PC-3 (cell line): Measurements from ENCODE around the gene RPS6KA2.

ENCODE experiments used
- EZH2 ChIP-seq: fragments of 300-600 bp; sonication (generic); IDR thresholded peaks from one replicate; pipeline ENCODE4 v1.6.1; 2017; ENCODE audit warnings: antibody characterized with exemption, mild to moderate bottlenecking, low read length; ENCODE audit not compliant: unreplicated experiment
- TF ChIP-seq, protein P1 (sequence below): fragments of 300-600 bp; sonication (generic); conservative IDR thresholded peaks from 2 replicates; pipeline ENCODE4 v1.5.1; 2017; ENCODE audit warnings: antibody characterized with exemption, low read depth, mild to moderate bottlenecking, low read length

DNA sequence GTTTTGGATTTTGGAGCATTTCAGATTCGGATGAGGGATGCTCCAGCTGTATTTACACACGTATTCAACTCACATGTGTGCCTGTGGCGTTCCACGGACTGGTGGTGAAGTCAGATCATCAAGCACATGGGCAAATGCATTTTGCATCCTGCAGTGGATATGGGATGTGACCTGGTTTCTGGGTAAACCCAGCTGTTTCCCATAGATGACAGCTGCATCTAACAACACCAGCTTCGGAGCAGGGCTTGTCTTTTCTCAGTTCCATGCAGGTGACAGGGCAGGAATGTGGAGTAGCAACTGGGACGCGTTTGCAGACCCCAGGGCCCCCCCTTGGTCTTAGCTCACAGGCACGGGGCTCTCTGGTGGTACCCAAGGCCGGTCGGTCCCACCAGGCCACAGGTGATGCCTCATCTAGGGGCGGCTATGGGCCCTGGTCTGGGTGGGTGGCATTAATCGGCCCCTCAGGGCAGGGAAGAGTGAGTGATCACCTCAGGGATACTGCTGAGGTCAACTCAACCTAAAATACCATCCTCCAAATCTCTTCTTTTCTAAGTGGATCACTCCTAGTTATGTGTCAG lies 123.8 kb downstream of the RPS6KA2 start:
- TF ChIP-seq, protein P1, sequence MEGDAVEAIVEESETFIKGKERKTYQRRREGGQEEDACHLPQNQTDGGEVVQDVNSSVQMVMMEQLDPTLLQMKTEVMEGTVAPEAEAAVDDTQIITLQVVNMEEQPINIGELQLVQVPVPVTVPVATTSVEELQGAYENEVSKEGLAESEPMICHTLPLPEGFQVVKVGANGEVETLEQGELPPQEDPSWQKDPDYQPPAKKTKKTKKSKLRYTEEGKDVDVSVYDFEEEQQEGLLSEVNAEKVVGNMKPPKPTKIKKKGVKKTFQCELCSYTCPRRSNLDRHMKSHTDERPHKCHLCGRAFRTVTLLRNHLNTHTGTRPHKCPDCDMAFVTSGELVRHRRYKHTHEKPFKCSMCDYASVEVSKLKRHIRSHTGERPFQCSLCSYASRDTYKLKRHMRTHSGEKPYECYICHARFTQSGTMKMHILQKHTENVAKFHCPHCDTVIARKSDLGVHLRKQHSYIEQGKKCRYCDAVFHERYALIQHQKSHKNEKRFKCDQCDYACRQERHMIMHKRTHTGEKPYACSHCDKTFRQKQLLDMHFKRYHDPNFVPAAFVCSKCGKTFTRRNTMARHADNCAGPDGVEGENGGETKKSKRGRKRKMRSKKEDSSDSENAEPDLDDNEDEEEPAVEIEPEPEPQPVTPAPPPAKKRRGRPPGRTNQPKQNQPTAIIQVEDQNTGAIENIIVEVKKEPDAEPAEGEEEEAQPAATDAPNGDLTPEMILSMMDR: no peak
- no peak for TF ChIP-seq EZH2
